C4-2B (cell line): ENCODE data around the gene SH3RF3.

Experiments
- H3K27ac ChIP-seq: fragments of 450-650 bp; 2 replicates; pipeline ENCODE4 v1.5.1; 2017
- CTCF ChIP-seq: fragments of 450-650 bp; conservative IDR thresholded peaks from 2 replicates; pipeline ENCODE4 v1.5.1; 2017; ENCODE audit warnings: mild to moderate bottlenecking
- ZFX ChIP-seq: fragments of 450-650 bp; IDR thresholded peaks from 2 replicates; pipeline ENCODE4 v1.6.1; 2017

SH3RF3 gene

DNA sequence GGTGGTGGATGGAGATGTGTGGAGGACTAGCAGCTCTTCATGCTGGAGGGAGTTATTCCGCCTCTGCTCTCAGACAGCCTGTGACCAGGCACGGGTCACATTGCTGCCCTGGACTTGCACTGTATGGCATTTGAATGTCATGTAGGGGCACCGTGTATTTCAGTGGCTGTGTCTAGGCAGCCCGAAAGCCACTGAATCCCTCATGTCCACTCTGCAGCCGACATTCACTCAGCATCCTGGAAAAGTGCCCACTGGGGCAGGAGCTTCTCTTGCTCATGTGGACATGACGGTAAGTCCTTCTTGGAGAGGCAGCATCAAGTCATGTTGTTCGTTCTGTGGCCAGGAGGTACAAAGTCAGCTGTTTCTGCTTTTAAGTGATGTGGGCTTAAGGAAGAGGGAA lies 127.9 kb downstream of the SH3RF3 start:
- TF ChIP-seq ZFX (no peak), CTCF (no peak)
- H3K27ac ChIP-seq, result no peak overlapping the region

DNA sequence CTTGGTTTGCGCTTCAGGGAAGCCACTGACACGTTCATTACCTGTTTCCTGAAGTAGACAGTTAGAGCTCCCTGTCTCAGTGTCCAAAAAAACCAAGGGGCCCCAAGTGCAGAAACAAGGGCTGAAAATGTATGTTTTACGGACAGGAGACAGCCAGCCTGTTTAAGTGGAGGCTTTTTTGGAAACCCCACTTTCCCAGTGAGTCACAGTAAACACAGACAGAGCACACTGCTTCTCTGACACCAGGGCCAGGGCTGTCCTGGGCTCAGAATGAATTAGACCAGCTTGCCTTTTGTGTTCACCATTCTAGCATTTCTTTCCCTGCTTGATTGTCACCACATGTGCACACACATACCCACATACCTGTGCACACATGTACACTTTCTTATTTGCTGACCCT lies 128.6 kb downstream of the SH3RF3 start:
- TF ChIP-seq CTCF (no peak), ZFX (no peak)
- H3K27ac ChIP-seq, result no peak overlapping the region

- H3K27ac ChIP-seq, result no peak overlapping the region
- TF ChIP-seq CTCF (no peak), ZFX (no peak)
These were observed 129.4 kb downstream of the SH3RF3 start for GRCh38 chr2:109258376-109258775.

- TF ChIP-seq ZFX, result no peak
- TF ChIP-seq CTCF, result no peak
- no peak overlapping the region for H3K27ac ChIP-seq
These were observed 130.0 kb downstream of the SH3RF3 start for GRCh38 chr2:109258905-109259540.

- H3K27ac ChIP-seq, result no peak overlapping the region
- no peak for TF ChIP-seq CTCF
- TF ChIP-seq ZFX, result no peak
These were observed 130.7 kb downstream of the SH3RF3 start for GRCh38 chr2:109259671-109260070.

DNA sequence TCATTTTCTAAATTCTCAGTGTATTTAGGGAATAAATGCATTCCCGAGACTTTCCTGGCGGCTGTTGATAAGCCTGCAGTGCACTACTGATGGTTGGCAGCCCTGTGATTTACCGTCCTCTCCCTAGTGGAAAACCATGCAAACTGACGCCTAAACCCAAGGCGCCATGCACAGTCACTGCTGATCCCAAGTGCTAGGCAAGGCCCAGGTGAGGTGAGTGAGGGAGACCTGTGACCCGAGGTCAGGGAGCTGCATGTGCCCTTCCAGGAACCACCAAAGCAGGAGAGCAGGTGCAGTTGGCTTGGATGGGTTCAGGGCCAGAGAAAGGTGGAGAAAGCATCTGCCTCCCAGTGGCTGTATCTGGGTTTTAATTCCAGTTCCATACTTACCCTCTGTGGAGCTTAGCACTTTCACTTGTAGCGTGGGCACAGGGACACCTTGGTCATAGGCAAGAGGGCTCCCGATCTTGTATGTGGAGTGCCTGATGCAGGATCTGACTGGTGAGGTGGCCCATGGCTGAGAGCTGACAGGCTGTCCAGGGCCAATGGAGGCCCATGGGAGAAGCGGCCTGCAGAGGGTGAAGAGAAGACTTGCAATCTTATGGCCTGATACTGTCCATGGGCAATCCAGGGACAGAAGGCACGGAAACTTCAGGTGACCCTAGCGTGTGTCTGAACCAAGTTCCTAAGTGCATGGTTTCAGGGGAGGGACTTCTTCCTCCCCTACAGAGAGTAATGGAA lies 131.3 kb downstream of the SH3RF3 start:
- H3K27ac ChIP-seq, result no peak overlapping the region
- TF ChIP-seq ZFX, result no peak
- TF ChIP-seq CTCF, result no peak

GRCh38 chr2:109260886-109261700 lies 132.1 kb downstream of the SH3RF3 start:
- H3K27ac ChIP-seq, result no peak overlapping the region
- TF ChIP-seq ZFX, result no peak
- TF ChIP-seq CTCF, result no peak; the same call in 1 of the 2 replicates
